GM18951 (cell line): ENCODE results near the gene SNTG2.
"Not testable (repeated sequence)": the region's sequence is repeated elsewhere in the genome, so short reads cannot be mapped to it uniquely, and the experiment has no call there.

Experiments
- POLR2A ChIP-seq: IDR thresholded peaks from 4 replicates; pipeline ENCODE4 v1.6.1; 2011; ENCODE audit warnings: mild to moderate bottlenecking; ENCODE audit not compliant: insufficient read length, insufficient read depth; ENCODE audit errors: extremely low read depth
- in situ Hi-C: fragments of 300-500 bp; cut with MboI; formaldehyde crosslinking; loops from one replicate; pipeline ENCODE4 v1.12.0; 2022; ENCODE audit warnings: low sequenced_read_pairs, mixed read lengths, inconsistent platforms; ENCODE audit not compliant: unreplicated experiment

The SNTG2 gene

GRCh38 chr2:1069847-1070246 is 119.2 kb downstream of the SNTG2 start:
- no peak for TF ChIP-seq POLR2A
- in situ Hi-C loops, result no loop called here

DNA sequence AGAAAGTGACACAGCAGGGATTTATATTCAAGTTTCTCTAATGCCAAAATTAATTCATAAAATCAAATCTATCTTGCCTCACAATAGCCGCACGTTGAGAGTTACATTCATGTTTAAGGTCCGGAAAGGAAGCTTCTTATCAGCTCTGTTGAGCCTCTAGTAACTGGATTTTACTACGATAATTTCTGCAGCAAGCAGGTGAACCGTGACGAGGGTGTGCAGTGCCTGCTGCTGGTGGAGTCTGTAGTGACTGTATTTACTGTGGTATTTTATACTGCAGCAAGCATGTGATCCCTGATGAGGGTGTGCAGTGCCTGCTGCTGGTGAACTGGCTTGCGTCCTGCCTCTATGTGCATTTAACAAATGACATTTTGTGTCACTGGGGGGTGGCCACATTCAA is 120.0 kb downstream of the SNTG2 start:
- TF ChIP-seq POLR2A, result no peak
- in situ Hi-C loops, result no loop called here

DNA sequence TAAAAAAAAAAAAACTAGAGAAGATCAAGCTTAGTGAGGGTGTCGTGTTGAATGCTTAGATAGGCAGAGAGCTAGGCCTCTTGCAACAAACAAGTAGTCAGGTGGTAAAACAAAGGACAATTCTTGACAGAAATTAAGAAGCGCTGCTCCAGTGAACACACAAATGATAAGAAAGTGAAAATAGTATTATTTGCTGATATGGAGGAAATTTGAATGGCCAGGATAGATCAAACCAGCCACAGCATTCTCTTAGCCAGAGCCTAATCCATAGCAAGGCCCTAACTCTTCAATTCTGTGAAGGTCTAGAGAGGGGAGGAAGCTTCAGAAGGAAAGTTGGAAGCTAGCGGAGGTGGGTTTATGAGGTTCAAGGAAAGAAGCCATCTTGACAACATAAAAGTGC is 121.0 kb downstream of the SNTG2 start:
- no peak for TF ChIP-seq POLR2A
- in situ Hi-C loops, result no loop called here

- in situ Hi-C loops, result no loop called here
- TF ChIP-seq POLR2A, result no peak
These were observed 121.6 kb downstream of the SNTG2 start for GRCh38 chr2:1072250-1072649.

- in situ Hi-C loops, result no loop called here
- no peak for TF ChIP-seq POLR2A
These were observed 127.3 kb downstream of the SNTG2 start for GRCh38 chr2:1077911-1078310.

DNA sequence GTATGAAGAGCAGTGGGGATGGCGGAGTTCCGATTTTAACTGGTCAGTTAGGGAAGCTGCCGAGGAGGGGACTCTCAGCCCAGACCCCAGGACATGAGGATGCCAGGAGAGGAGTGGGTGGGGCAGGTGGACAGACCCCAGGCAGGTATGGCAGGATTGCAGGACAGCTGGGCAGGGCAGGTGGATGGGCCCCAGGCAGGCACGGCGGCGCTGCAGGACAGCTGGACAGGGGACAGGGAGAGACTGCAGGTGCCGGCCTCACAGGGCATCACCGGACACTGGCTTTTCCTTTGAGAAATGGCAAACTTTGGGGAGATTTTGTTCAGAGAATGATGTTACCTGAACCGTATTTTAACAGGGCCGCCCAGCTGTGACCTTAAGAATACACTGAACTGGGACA is 127.7 kb downstream of the SNTG2 start:
- in situ Hi-C loops, result no loop called here

GRCh38 chr2:1079873-1080799 is 129.5 kb downstream of the SNTG2 start:
- TF ChIP-seq POLR2A, result no peak
- in situ Hi-C loops, result no loop called here

More for the DNA sequence above, 127.7 kb downstream of the SNTG2 start:
- no peak for TF ChIP-seq POLR2A

GRCh38 chr2:1081451-1082225 is 131.0 kb downstream of the SNTG2 start:
- no peak for TF ChIP-seq POLR2A
- in situ Hi-C loops, result no loop called here

- in situ Hi-C loops, result no loop called here
- no peak for TF ChIP-seq POLR2A
These were observed 132.0 kb downstream of the SNTG2 start for GRCh38 chr2:1082456-1083205.

GRCh38 chr2:1088192-1088860 is 137.7 kb downstream of the SNTG2 start:
- TF ChIP-seq POLR2A, result no peak
- in situ Hi-C loops, result no loop called here

DNA sequence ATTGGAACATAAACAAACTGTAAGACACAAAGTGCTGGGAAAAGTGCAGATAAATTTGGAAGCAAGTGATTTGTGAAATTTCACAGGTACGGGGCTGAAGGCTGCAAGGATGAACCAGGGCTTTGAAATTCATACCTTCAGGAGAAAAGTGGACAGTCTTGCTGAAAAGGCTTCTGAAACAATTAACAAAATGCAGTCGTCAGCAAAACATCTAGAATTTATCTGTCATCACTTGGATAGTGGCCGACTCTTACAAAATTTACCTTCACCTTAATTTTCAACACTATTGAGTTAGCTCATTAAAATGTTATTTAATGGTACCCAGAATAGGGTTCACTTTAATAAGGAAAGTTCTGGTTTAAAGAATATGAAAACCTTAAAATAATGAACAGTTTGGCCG is 138.3 kb downstream of the SNTG2 start:
- in situ Hi-C loops, result no loop called here
- TF ChIP-seq POLR2A, result no peak

DNA sequence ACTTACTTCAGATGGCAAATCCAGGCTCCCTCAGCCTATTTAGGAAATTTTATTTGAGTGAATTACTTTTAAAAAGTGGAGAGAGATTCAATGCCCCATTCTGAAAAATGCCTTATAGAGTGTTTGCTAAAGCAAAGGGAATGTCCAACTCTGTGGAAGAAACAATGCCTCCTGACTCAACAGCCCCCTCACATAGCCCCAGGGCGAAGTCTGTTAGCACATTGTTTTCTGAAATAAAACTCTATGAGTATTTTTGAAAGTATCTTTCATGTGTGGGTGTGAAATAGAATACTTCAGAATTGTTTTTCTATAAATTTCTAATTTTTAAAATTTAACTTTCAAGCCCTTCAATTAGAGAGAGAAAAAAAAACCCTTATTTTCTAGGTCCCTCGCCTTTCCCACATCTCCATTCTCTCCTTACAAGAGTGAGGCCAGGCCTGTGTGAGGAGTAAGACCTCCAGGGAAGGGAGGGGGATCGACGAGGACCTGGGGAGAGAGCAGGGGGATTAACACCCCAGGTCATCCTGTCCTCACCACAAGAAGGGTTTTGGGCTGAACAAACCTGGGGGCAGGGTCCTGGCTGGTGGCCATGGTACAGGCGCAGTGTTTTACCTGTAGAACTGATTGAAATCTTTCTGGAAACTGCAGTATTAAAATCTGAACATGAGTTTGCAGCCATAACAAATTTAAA is 141.4 kb downstream of the SNTG2 start:
- no peak for TF ChIP-seq POLR2A
- in situ Hi-C loops, result no loop called here

DNA sequence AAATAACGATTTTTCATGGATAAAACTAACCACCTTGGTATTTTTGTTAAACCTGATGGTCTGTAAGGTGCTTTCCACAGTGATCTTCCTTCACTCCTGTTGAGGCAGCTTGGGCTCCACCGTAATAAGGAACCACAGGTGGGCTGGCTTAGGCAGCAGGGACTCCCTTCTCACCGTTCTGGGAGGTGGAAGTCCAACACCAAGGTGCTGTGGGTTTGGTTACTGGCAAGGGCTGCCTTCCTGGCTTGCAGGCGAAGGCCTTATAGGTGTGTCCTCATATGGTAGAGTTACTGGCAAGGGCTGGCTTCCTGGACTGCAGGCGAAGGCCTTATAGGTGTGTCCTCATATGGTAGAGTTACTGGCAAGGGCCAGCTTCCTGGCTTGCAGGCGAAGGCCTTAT is 143.0 kb downstream of the SNTG2 start:
- in situ Hi-C loops, result not testable (repeated sequence)

DNA sequence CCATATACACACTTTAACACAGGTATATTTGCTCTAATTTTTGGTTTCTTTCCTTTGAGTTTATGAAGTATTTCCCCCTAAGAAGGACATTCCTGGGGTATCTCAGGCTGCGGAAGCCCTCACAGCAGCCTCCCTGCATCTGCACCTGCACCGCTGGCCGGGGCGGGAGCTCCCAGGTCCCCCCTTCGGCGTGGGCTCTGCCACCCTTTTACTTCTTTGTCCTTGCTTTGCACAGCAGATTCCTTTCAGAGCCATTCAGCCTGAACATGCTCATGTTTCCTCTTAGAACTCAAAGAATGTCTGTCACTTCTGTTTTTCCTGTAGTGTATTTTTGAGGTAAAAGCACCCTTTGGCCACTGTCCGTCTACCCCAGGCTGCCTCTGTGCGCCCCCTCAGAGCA is 146.5 kb downstream of the SNTG2 start:
- TF ChIP-seq POLR2A, result no peak
- in situ Hi-C loops, result no loop called here
